Measurements from ENCODE around the gene FOXR1.

The FOXR1 gene

DNA sequence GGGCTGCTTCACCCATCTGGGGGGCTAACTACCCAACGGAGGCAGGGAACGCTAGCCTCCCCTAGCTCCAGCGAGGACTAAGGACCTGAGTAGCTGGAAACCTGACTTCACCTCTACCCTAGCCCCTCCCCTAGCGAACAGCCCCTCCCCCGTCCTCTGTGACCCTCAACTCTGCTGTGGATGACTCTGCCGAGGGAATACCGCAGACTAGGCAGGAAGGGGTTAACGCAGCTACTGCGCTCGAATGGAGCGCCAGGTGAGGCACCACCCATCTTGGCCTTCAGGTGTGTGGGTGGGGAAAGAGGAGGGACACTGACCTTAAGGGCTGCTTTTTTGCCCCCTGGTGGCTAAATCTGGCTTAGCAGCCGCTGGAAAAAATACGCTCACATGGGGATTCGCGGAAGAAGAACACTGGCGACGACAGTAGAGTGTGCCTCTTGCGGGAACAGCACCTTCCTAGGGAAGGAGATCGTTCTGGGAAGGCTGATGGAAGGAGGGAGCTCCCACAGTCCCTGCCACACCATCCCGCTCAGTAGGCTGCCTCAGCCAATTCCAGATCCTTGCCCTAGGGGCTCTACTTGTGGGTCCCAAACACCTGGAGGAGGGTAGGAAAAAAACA, 41.4 kb upstream of the FOXR1 start (continued):
- TF ChIP-seq, protein P1, sequence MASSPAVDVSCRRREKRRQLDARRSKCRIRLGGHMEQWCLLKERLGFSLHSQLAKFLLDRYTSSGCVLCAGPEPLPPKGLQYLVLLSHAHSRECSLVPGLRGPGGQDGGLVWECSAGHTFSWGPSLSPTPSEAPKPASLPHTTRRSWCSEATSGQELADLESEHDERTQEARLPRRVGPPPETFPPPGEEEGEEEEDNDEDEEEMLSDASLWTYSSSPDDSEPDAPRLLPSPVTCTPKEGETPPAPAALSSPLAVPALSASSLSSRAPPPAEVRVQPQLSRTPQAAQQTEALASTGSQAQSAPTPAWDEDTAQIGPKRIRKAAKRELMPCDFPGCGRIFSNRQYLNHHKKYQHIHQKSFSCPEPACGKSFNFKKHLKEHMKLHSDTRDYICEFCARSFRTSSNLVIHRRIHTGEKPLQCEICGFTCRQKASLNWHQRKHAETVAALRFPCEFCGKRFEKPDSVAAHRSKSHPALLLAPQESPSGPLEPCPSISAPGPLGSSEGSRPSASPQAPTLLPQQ (tag by site-specific recombination; IDR thresholded peaks at IDR 0.05) = no peak
- TF ChIP-seq ZBTB20 (tag by site-specific recombination; IDR thresholded peaks at IDR 0.05) (0 out of 2 replicates have a peak, but pooled peaks have one; percentile 38), ZNF148 (tag by site-specific recombination; IDR thresholded peaks at IDR 0.05; ENCODE audit: borderline replicate concordance) (no peak), ZNF544 (tag by site-specific recombination; IDR thresholded peaks at IDR 0.05) (no peak), ZNF76 (tag by site-specific recombination; IDR thresholded peaks at IDR 0.05; ENCODE audit: borderline replicate concordance, low read depth) (no peak), TRIM28 (IDR thresholded peaks at IDR 0.05; ENCODE audit: borderline replicate concordance, low read length) (0 out of 2 replicates have a peak, but pooled peaks have one; percentile 39), SP3 (tag by site-specific recombination; IDR thresholded peaks at IDR 0.05) (peak; percentile 93), PRDM2 (tag by site-specific recombination; IDR thresholded peaks at IDR 0.05; ENCODE audit: borderline replicate concordance) (no peak), GLIS1 (tag by site-specific recombination; IDR thresholded peaks at IDR 0.05) (no peak; the same call in 1 of the 2 replicates), ZNF169 (tag by site-specific recombination; IDR thresholded peaks at IDR 0.05) (no peak), ZNF335 (tag by site-specific recombination; conservative IDR thresholded peaks at IDR 0.05) (peak; percentile 88), ZNF266 (tag by site-specific recombination; IDR thresholded peaks at IDR 0.05; ENCODE audit: low read depth) (no peak), ZFHX2 (tag by site-specific recombination; conservative IDR thresholded peaks at IDR 0.05) (peak; percentile 71), ZNF747 (tag by site-specific recombination; IDR thresholded peaks at IDR 0.05) (no peak), ZSCAN16 (tag by site-specific recombination; IDR thresholded peaks at IDR 0.05) (no peak), ZNF274 (IDR thresholded peaks at IDR 0.05; ENCODE audit: low read length) (no peak), ZNF274 (tag by site-specific recombination; IDR thresholded peaks at IDR 0.05; ENCODE audit: borderline replicate concordance) (no peak), ZNF324 (tag by site-specific recombination; IDR thresholded peaks at IDR 0.05) (no peak), ZNF140 (tag by site-specific recombination; IDR thresholded peaks at IDR 0.05) (no peak), ZSCAN30 (tag by site-specific recombination; IDR thresholded peaks at IDR 0.05) (no peak), ZNF670 (tag by site-specific recombination; IDR thresholded peaks at IDR 0.05; ENCODE audit: low read depth) (no peak), PRDM6 (tag by site-specific recombination; IDR thresholded peaks at IDR 0.05) (no peak)

Data from HEK293 (cell line).